SK-N-SH (cell line): ENCODE measurements around the gene REXO5.

Experiments
- CTCF ChIP-seq: fragments of 200-600 bp; sonication (generic); IDR thresholded peaks from 2 replicates; pipeline ENCODE4 v1.6.1; 2017; ENCODE audit warnings: antibody characterized with exemption, mild to moderate bottlenecking, moderate library complexity
- EP300 ChIP-seq, 2 experiments: IDR thresholded peaks; 2 replicates each; pipeline versions ENCODE4 v1.4.0 to v1.6.1; 2012; ENCODE audit warnings: borderline replicate concordance in 1 of 2, low read depth in 1 of 2, low read length in 1 of 2
- FOXJ3 ChIP-seq: sonication (generic); formaldehyde crosslinking; IDR thresholded peaks from 2 replicates; pipeline ENCODE4 v1.5.1; 2020; ENCODE audit warnings: mild to moderate bottlenecking, missing genetic modification reagents
- JUND ChIP-seq: IDR thresholded peaks from 2 replicates; pipeline ENCODE4 v1.4.0; 2012
- MAX ChIP-seq: IDR thresholded peaks from 2 replicates; pipeline ENCODE4 v1.4.0; 2012; ENCODE audit warnings: low read depth
- MXI1 ChIP-seq: IDR thresholded peaks from 2 replicates; pipeline ENCODE4 v1.6.1; 2012; ENCODE audit warnings: mild to moderate bottlenecking, low read depth, low read length, improper control_type of control experiment
- NRF1 ChIP-seq: IDR thresholded peaks from 2 replicates; pipeline ENCODE4 v1.6.1; 2012; ENCODE audit warnings: low read depth, mild to moderate bottlenecking, low read length
- POLR2AphosphoS5 ChIP-seq: IDR thresholded peaks from 2 replicates; pipeline ENCODE4 v1.6.1; 2012; ENCODE audit warnings: low read depth, low read length
- RAD21 ChIP-seq: IDR thresholded peaks from 2 replicates; pipeline ENCODE4 v1.6.1; 2012; ENCODE audit warnings: mild to moderate bottlenecking, low read length
- RCOR1 ChIP-seq: fragments of 150-350 bp; IDR thresholded peaks from 2 replicates; pipeline ENCODE4 v1.6.1; 2017; ENCODE audit warnings: antibody characterized with exemption, low read length
- SMC3 ChIP-seq: IDR thresholded peaks from 2 replicates; pipeline ENCODE4 v1.6.1; 2012; ENCODE audit warnings: low read depth, low read length, improper control_type of control experiment
- TAF1 ChIP-seq: IDR thresholded peaks from 2 replicates; pipeline ENCODE4 v1.6.1; 2012; ENCODE audit warnings: low read depth, mild to moderate bottlenecking, low read length, moderate library complexity, borderline replicate concordance
- YY1 ChIP-seq: IDR thresholded peaks from 2 replicates; pipeline ENCODE4 v1.4.0; 2012; ENCODE audit warnings: low read depth, mild to moderate bottlenecking
- TF ChIP-seq, protein P1 (sequence below): IDR thresholded peaks from 2 replicates; pipeline ENCODE4; 2012

DNA sequence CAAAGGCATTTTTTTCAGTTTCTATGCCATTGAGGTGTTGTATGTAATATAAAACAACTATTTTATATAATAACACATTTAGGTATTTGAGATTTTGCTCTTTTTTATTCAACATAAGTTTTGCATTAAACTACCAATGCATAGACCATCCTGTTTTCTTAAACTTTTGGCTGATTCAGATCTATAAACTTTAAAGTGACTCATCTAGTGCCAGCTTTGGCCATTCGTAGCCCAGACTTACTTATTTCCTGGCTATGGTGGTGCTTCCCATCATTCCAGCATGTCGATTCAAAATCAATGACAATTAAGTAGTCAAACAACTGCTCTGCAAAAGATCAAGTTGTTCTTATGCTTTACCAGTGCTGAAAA, 3.2 kb upstream of the REXO5 start:
- TF ChIP-seq CTCF, result no peak
- TF ChIP-seq POLR2AphosphoS5, result no peak
- no peak for TF ChIP-seq RAD21
- peak; percentile 13; the same call in 1 of the 2 replicates for TF ChIP-seq JUND
- TF ChIP-seq RCOR1, result no peak
- no peak for TF ChIP-seq EP300 (IDR thresholded peaks at IDR 0.05; ENCODE audit: borderline replicate concordance in 1 of 2, low read depth in 1 of 2, low read length in 1 of 2)
- TF ChIP-seq MAX, result no peak
- no peak for TF ChIP-seq MXI1
- TF ChIP-seq, protein P1, sequence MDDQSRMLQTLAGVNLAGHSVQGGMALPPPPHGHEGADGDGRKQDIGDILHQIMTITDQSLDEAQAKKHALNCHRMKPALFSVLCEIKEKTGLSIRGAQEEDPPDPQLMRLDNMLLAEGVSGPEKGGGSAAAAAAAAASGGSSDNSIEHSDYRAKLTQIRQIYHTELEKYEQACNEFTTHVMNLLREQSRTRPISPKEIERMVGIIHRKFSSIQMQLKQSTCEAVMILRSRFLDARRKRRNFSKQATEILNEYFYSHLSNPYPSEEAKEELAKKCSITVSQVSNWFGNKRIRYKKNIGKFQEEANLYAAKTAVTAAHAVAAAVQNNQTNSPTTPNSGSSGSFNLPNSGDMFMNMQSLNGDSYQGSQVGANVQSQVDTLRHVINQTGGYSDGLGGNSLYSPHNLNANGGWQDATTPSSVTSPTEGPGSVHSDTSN, result no peak
- no peak for TF ChIP-seq NRF1
- no peak for TF ChIP-seq TAF1
- no peak for TF ChIP-seq YY1
- no peak for TF ChIP-seq SMC3
- no peak for TF ChIP-seq FOXJ3 (CRISPR knock-in tag)
